Thymus (tissue), 11 donors: Measurements from ENCODE around the gene KAZN. TPM values are rescaled to one million over a fixed set of nuclear protein-coding genes. Genes with fewer than 3 reads are reported as not detected.

Experiments used
- DNase-seq, 9 donors: peaks; one replicate each; pipeline ENCODE4 v3.0.0-alpha.2; 2013; ENCODE audit warnings: low spot score in 9 of 9, low read depth in 6 of 9, missing footprints in 1 of 9
- H3K27ac ChIP-seq, 2 donors: one replicate each; pipeline ENCODE4 v1.5.1; 2013; ENCODE audit warnings: control low read depth in 1 of 2, low read depth in 1 of 2, low read length in 1 of 2, mild to moderate bottlenecking in 1 of 2, moderate library complexity in 1 of 2
- H3K27me3 ChIP-seq, 2 donors: one replicate each; pipeline ENCODE4 v1.5.1; 2013; ENCODE audit warnings: low read length in 1 of 2; ENCODE audit not compliant: control insufficient read depth in 2 of 2, insufficient read depth in 1 of 2
- H3K36me3 ChIP-seq, 2 donors: one replicate each; pipeline ENCODE4 v1.5.1; 2013; ENCODE audit warnings: low read length in 1 of 2, mild to moderate bottlenecking in 1 of 2, moderate library complexity in 1 of 2; ENCODE audit not compliant: control insufficient read depth in 2 of 2, insufficient read depth in 2 of 2
- H3K4me1 ChIP-seq, 2 donors: one replicate each; pipeline ENCODE4 v1.5.1; 2013; ENCODE audit warnings: low read length in 2 of 2; ENCODE audit not compliant: control insufficient read depth in 2 of 2, insufficient read depth in 2 of 2
- H3K4me3 ChIP-seq, 2 donors: one replicate each; pipeline ENCODE4 v1.5.1; 2013; ENCODE audit warnings: low read length in 2 of 2, control low read depth in 1 of 2, mild to moderate bottlenecking in 1 of 2
- H3K9me3 ChIP-seq, 2 donors: one replicate each; pipeline ENCODE4 v1.5.1; 2013; ENCODE audit warnings: low read length in 1 of 2, mild to moderate bottlenecking in 1 of 2; ENCODE audit not compliant: control insufficient read depth in 2 of 2, insufficient read depth in 1 of 2
- WGBS: extraction: QIAGEN DNeasy Blood & Tissue Kit; methylation state at CpG from one replicate; pipeline ENCODE4 v1.1.7; 2013; 5-methylcytosine and 5-hydroxymethylcytosine counted together
- polyA plus RNA-seq: library from polyadenylated mRNA; stranded (reverse); fragments of 200-250 nt; gene quantifications from one replicate; pipeline ENCODE4 v1.2.3, GENCODE V29; 2013
- total RNA-seq: library from RNA; stranded (reverse); fragments of 120-200 nt; gene quantifications from one replicate; pipeline ENCODE4 v1.2.4, GENCODE V29; 2013
- donor health status: healthy.

The KAZN gene
- total and polyA plus RNA-seq, 2 donors, result 1.3 to 5.7 TPM

GRCh38 chr1:15000671-15001070, 402.2 kb downstream of the KAZN start:
- no peaks in the 10 kb centered on the region for H3K9me3 ChIP-seq
- no peak for DNase-seq
- no peaks in the 10 kb centered on the region for H3K27me3 ChIP-seq
- no peaks in the 10 kb centered on the region for H3K36me3 ChIP-seq
- 98% methylated on average over 9 of the region's 9 CpGs for WGBS
- H3K4me3 ChIP-seq, result no peak overlapping the region
- no peaks in the 10 kb centered on the region for H3K4me1 ChIP-seq
- no peak overlapping the region for H3K27ac ChIP-seq

- no peak overlapping the region for H3K27ac ChIP-seq
- 94% methylated on average over 11 of the region's 12 CpGs for WGBS
Observed at GRCh38 chr1:15001317-15001915, 402.9 kb downstream of the KAZN start.

GRCh38 chr1:15002325-15002724, 403.8 kb downstream of the KAZN start:
- no peaks in the 10 kb centered on the region for H3K4me1 ChIP-seq
- no peaks in the 10 kb centered on the region for H3K27me3 ChIP-seq
- H3K27ac ChIP-seq, result no peak overlapping the region
- H3K36me3 ChIP-seq, result no peaks in the 10 kb centered on the region
- no peak for DNase-seq
- 96% methylated on average over 9 of the region's 9 CpGs for WGBS
- no peak overlapping the region for H3K4me3 ChIP-seq
- H3K9me3 ChIP-seq, result no peaks in the 10 kb centered on the region

More at GRCh38 chr1:15001317-15001915, 402.9 kb downstream of the KAZN start:
- no peaks in the 10 kb centered on the region for H3K36me3 ChIP-seq
- H3K27me3 ChIP-seq, result no peaks in the 10 kb centered on the region
- no peaks in the 10 kb centered on the region for H3K9me3 ChIP-seq
- no peak overlapping the region for H3K4me3 ChIP-seq
- H3K4me1 ChIP-seq, result no peaks in the 10 kb centered on the region
- no peak for DNase-seq

- Histone ChIP-seq H3K27me3 (no peaks in the 10 kb centered on the region), H3K4me3 (no peak overlapping the region), H3K36me3 (no peaks in the 10 kb centered on the region), H3K4me1 (no peaks in the 10 kb centered on the region), H3K9me3 (no peaks in the 10 kb centered on the region), H3K27ac (no peak overlapping the region)
- DNase-seq, result no peak
- 89% methylated on average over 4 of the region's 4 CpGs for WGBS
Observed at GRCh38 chr1:15004396-15004795, 405.9 kb downstream of the KAZN start.

GRCh38 chr1:15005116-15005515, 406.6 kb downstream of the KAZN start:
- WGBS, result 96% methylated on average over 7 of the region's 7 CpGs
- Histone ChIP-seq H3K27me3 (no peaks in the 10 kb centered on the region), H3K9me3 (no peaks in the 10 kb centered on the region), H3K4me1 (no peaks in the 10 kb centered on the region), H3K27ac (no peak overlapping the region), H3K4me3 (no peak overlapping the region), H3K36me3 (no peaks in the 10 kb centered on the region)
- no peak for DNase-seq

- DNase-seq, result no peak
- H3K27me3 ChIP-seq, result no peaks in the 10 kb centered on the region
- H3K4me3 ChIP-seq, result no peak overlapping the region
- 91% methylated on average over 11 of the region's 11 CpGs for WGBS
- H3K9me3 ChIP-seq, result no peaks in the 10 kb centered on the region
- H3K36me3 ChIP-seq, result no peaks in the 10 kb centered on the region
- no peak overlapping the region for H3K27ac ChIP-seq
- H3K4me1 ChIP-seq, result no peaks in the 10 kb centered on the region
Observed at GRCh38 chr1:15007368-15007767, 408.9 kb downstream of the KAZN start.

- 88% methylated on average over 12 of the region's 12 CpGs for WGBS
- Histone ChIP-seq H3K4me3 (no peak overlapping the region), H3K27ac (no peak overlapping the region), H3K9me3 (no peaks in the 10 kb centered on the region), H3K27me3 (no peaks in the 10 kb centered on the region), H3K4me1 (no peaks in the 10 kb centered on the region), H3K36me3 (no peaks in the 10 kb centered on the region)
- no peak for DNase-seq
Observed at GRCh38 chr1:15007842-15008241, 409.4 kb downstream of the KAZN start.

- Histone ChIP-seq H3K4me3 (no peak overlapping the region), H3K27me3 (no peaks in the 10 kb centered on the region), H3K4me1 (no peaks in the 10 kb centered on the region), H3K9me3 (no peaks in the 10 kb centered on the region), H3K27ac (no peak overlapping the region), H3K36me3 (no peaks in the 10 kb centered on the region)
- WGBS, result 69% methylated on average over 19 of the region's 19 CpGs
- no peak for DNase-seq
Observed at GRCh38 chr1:15008783-15009729, 410.6 kb downstream of the KAZN start.

- H3K4me3 ChIP-seq, result no peak overlapping the region
- H3K36me3 ChIP-seq, result no peaks in the 10 kb centered on the region
- DNase-seq, result no peak
- no peaks in the 10 kb centered on the region for H3K27me3 ChIP-seq
- 93% methylated on average over 2 of the region's 2 CpGs for WGBS
- H3K9me3 ChIP-seq, result no peaks in the 10 kb centered on the region
- H3K27ac ChIP-seq, result no peak overlapping the region
- no peaks in the 10 kb centered on the region for H3K4me1 ChIP-seq
Observed at GRCh38 chr1:15011160-15011559, 412.7 kb downstream of the KAZN start.
